LNCaP clone FGC (cell line): ENCODE measurements around the gene IL21R.

Experiments used
- DNase-seq: peaks from one replicate; pipeline ENCODE4 v3.0.0-alpha.2; 2011; ENCODE audit warnings: low read depth
- H3K4me3 ChIP-seq: 2 replicates; pipeline ENCODE4 v1.5.1; 2011; ENCODE audit warnings: mild to moderate bottlenecking, low read depth, low read length, control low read depth
- CTCF ChIP-seq: IDR thresholded peaks from 2 replicates; pipeline ENCODE4 v1.5.1; 2012; ENCODE audit warnings: mild to moderate bottlenecking; ENCODE audit not compliant: control insufficient read depth, insufficient read depth; ENCODE audit errors: extremely low read depth

IL21R gene

GRCh38 chr16:27498031-27498825, 96.3 kb downstream of the IL21R start:
- no peak for DNase-seq
- no peak for TF ChIP-seq CTCF

GRCh38 chr16:27498916-27499658, 97.1 kb downstream of the IL21R start:
- TF ChIP-seq CTCF = no peak
- DNase-seq = no peak

More at GRCh38 chr16:27498031-27498825, 96.3 kb downstream of the IL21R start:
- H3K4me3 ChIP-seq = no peak overlapping the region

GRCh38 chr16:27499659-27500055, 97.7 kb downstream of the IL21R start:
- no peak for TF ChIP-seq CTCF
- H3K4me3 ChIP-seq = no peak overlapping the region
- DNase-seq = no peak

More at GRCh38 chr16:27498916-27499658, 97.1 kb downstream of the IL21R start:
- no peak overlapping the region for H3K4me3 ChIP-seq

GRCh38 chr16:27500801-27501200, 98.8 kb downstream of the IL21R start:
- DNase-seq = no peak
- TF ChIP-seq CTCF = no peak
- H3K4me3 ChIP-seq = no peak overlapping the region
